ENCODE measurements around the gene NKPD1. TPM values are rescaled to one million over a fixed set of nuclear protein-coding genes. Genes with fewer than 3 reads are reported as not detected.
A peak's percentile ranks its signal among the peaks of the same experiment; 100 is the strongest.

Gene NKPD1
- total RNA-seq, 1 donor from 2014 or later, result not detected

DNA sequence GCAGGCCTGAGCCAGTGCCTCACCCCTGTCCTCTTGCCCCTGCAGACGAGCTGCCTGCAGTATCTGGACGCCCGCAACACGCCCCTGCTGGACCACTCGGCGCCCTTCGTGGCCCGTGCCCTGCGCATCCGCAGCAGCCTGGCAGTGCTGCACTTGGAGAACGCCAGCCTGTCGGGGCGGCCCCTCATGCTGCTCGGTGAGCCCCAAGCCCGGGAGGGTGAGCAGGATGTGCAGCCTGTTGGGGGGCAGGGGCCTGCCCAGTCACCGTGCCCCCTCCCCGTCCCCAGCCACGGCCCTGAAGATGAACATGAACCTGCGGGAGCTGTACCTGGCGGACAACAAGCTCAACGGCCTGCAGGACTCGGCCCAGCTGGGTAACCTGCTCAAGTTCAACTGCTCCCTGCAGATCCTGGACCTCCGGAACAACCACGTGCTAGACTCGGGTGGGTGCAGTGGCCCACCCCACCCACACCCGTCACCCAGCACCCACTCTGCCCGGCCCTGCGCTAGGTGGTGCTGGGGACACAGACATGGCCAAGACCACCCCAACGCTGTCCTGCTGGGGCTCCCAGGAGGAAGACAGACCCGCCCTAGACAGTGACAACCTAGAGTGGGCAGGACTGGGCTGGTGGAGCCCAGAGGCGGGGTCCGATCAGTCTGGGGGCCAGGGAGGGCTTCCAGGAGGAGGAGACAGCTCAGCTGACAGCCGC is 18.6 kb downstream of the NKPD1 start:
- FAIRE-seq (no peak), DNase-seq (ENCODE audit: low read depth) (no peak)
- H3K27me3 Mint-ChIP-seq (ENCODE audit: low read depth, unreplicated experiment), result no peaks in the 10 kb centered on the region
- H3K9me3 Mint-ChIP-seq (ENCODE audit: unreplicated experiment), result no peaks in the 10 kb centered on the region
- H3K4me3 Mint-ChIP-seq (ENCODE audit: unreplicated experiment), result no peak overlapping the region
- no peak overlapping the region for H3K27ac Mint-ChIP-seq (ENCODE audit: unreplicated experiment)
- H3K9ac ChIP-seq (ENCODE audit: low read length), result no peak overlapping the region
- no peak overlapping the region for H3K4me2 ChIP-seq (ENCODE audit: low read length)
- no peak for TF ChIP-seq EZH2 (IDR thresholded peaks at IDR 0.05; ENCODE audit: insufficient read depth, low read length)
- TF ChIP-seq, protein P1, sequence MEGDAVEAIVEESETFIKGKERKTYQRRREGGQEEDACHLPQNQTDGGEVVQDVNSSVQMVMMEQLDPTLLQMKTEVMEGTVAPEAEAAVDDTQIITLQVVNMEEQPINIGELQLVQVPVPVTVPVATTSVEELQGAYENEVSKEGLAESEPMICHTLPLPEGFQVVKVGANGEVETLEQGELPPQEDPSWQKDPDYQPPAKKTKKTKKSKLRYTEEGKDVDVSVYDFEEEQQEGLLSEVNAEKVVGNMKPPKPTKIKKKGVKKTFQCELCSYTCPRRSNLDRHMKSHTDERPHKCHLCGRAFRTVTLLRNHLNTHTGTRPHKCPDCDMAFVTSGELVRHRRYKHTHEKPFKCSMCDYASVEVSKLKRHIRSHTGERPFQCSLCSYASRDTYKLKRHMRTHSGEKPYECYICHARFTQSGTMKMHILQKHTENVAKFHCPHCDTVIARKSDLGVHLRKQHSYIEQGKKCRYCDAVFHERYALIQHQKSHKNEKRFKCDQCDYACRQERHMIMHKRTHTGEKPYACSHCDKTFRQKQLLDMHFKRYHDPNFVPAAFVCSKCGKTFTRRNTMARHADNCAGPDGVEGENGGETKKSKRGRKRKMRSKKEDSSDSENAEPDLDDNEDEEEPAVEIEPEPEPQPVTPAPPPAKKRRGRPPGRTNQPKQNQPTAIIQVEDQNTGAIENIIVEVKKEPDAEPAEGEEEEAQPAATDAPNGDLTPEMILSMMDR (IDR thresholded peaks at IDR 0.05; ENCODE audit: insufficient read depth, low read depth, low read length), result no peak
- no peak overlapping the region for H3K27ac ChIP-seq (ENCODE audit: low read depth, low read length)
- H3K9me3 ChIP-seq (ENCODE audit: insufficient read depth, low read depth, low read length), result no peaks in the 10 kb centered on the region
- peaks cover 14% of the 10 kb centered on the region for H3K79me2 ChIP-seq (ENCODE audit: insufficient read depth, low read length)
- H2AFZ ChIP-seq (ENCODE audit: low read depth, low read length), result no peak overlapping the region
- H3K4me3 ChIP-seq (ENCODE audit: insufficient read depth, low read depth, low read length), result no peak overlapping the region
- peaks cover 7% of the 10 kb centered on the region for H3K36me3 Mint-ChIP-seq (ENCODE audit: low read depth, unreplicated experiment)
- H3K36me3 ChIP-seq (ENCODE audit: insufficient read depth, low read length), result peaks cover 3% of the 10 kb centered on the region
- no peaks in the 10 kb centered on the region for H3K27me3 ChIP-seq (ENCODE audit: insufficient read depth, low read length)
- H4K20me1 ChIP-seq (ENCODE audit: insufficient read depth, low read length), result peaks cover 28% of the 10 kb centered on the region
- H3K4me1 Mint-ChIP-seq (ENCODE audit: low read depth, unreplicated experiment), result peaks cover 6% of the 10 kb centered on the region
- H3K4me1 ChIP-seq (ENCODE audit: insufficient read depth, low read length), result no peaks in the 10 kb centered on the region

DNA sequence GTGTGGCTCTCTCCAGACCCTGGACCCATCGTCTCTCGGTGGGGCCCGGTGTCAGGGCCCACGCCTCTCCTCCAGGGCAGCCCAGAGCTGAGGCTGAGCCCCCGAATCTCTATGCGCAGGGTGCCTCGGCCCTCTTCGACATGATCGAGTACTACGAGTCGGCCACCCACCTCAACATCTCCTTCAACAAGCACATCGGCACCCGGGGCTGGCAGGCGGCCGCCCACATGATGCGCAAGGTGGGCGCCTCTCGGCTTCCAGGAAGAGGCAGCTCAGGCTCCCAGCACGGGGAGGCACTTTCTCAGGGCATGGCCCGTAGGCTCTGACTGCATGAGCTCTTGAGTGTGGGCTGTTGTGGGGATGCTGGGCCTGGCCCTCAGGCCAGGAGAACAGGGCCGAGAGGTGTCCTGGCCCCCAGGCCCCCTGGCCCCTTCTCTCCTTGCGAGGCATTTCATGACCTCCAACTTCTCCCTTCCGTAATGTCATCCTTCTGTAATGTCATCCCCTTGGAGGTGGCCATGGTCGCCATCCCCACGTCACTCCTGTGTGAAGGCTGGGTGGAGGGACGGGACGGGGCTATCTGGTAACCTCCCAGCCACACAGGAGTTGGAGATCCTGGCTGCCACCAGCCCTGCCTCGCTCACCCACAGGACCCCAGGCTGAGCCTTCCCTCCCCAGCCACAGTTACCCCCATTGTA is 19.4 kb downstream of the NKPD1 start:
- no peaks in the 10 kb centered on the region for H3K27me3 ChIP-seq (ENCODE audit: insufficient read depth, low read length)
- Mint-ChIP-seq H3K36me3 (ENCODE audit: low read depth, unreplicated experiment) (peaks cover 7% of the 10 kb centered on the region), H3K9me3 (ENCODE audit: unreplicated experiment) (no peaks in the 10 kb centered on the region), H3K4me3 (ENCODE audit: unreplicated experiment) (no peak overlapping the region), H3K27ac (ENCODE audit: unreplicated experiment) (no peak overlapping the region), H3K4me1 (ENCODE audit: low read depth, unreplicated experiment) (peaks cover 12% of the 10 kb centered on the region), H3K27me3 (ENCODE audit: low read depth, unreplicated experiment) (no peaks in the 10 kb centered on the region)
- H4K20me1 ChIP-seq (ENCODE audit: insufficient read depth, low read length), result peaks cover 36% of the 10 kb centered on the region
- H3K36me3 ChIP-seq (ENCODE audit: insufficient read depth, low read length), result peaks cover 3% of the 10 kb centered on the region
- H3K27ac ChIP-seq (ENCODE audit: low read depth, low read length), result no peak overlapping the region
- no peak for DNase-seq (ENCODE audit: low read depth)
- peaks cover 22% of the 10 kb centered on the region for H3K79me2 ChIP-seq (ENCODE audit: insufficient read depth, low read length)
- no peak overlapping the region for H3K9ac ChIP-seq (ENCODE audit: low read length)
- no peak overlapping the region for H3K4me3 ChIP-seq (ENCODE audit: insufficient read depth, low read depth, low read length)
- no peak for TF ChIP-seq EZH2 (IDR thresholded peaks at IDR 0.05; ENCODE audit: insufficient read depth, low read length)
- H3K4me2 ChIP-seq (ENCODE audit: low read length), result no peak overlapping the region
- H3K4me1 ChIP-seq (ENCODE audit: insufficient read depth, low read length), result no peaks in the 10 kb centered on the region
- no peak for FAIRE-seq
- no peaks in the 10 kb centered on the region for H3K9me3 ChIP-seq (ENCODE audit: insufficient read depth, low read depth, low read length)
- no peak overlapping the region for H2AFZ ChIP-seq (ENCODE audit: low read depth, low read length)

- DNase-seq (ENCODE audit: low read depth) (no peak), FAIRE-seq (no peak)
- H3K27me3 ChIP-seq (ENCODE audit: insufficient read depth, low read length), result no peaks in the 10 kb centered on the region
- H3K27ac ChIP-seq (ENCODE audit: low read depth, low read length), result no peak overlapping the region
- Mint-ChIP-seq H3K9me3 (ENCODE audit: unreplicated experiment) (no peaks in the 10 kb centered on the region), H3K27me3 (ENCODE audit: low read depth, unreplicated experiment) (no peaks in the 10 kb centered on the region), H3K27ac (ENCODE audit: unreplicated experiment) (peak overlapping the region; percentile 66), H3K4me3 (ENCODE audit: unreplicated experiment) (no peak overlapping the region), H3K4me1 (ENCODE audit: low read depth, unreplicated experiment) (peaks cover 17% of the 10 kb centered on the region), H3K36me3 (ENCODE audit: low read depth, unreplicated experiment) (peaks cover 4% of the 10 kb centered on the region)
- H3K4me1 ChIP-seq (ENCODE audit: insufficient read depth, low read length), result no peaks in the 10 kb centered on the region
- no peak overlapping the region for H3K4me3 ChIP-seq (ENCODE audit: insufficient read depth, low read depth, low read length)
- H2AFZ ChIP-seq (ENCODE audit: low read depth, low read length), result no peak overlapping the region
- peaks cover 3% of the 10 kb centered on the region for H3K36me3 ChIP-seq (ENCODE audit: insufficient read depth, low read length)
- H3K9me3 ChIP-seq (ENCODE audit: insufficient read depth, low read depth, low read length), result no peaks in the 10 kb centered on the region
- H3K4me2 ChIP-seq (ENCODE audit: low read length), result no peak overlapping the region
- H3K79me2 ChIP-seq (ENCODE audit: insufficient read depth, low read length), result peaks cover 27% of the 10 kb centered on the region
- no peak overlapping the region for H3K9ac ChIP-seq (ENCODE audit: low read length)
- H4K20me1 ChIP-seq (ENCODE audit: insufficient read depth, low read length), result peaks cover 43% of the 10 kb centered on the region
- TF ChIP-seq, protein P1 (IDR thresholded peaks at IDR 0.05; ENCODE audit: insufficient read depth, low read depth, low read length), result no peak
- TF ChIP-seq EZH2 (IDR thresholded peaks at IDR 0.05; ENCODE audit: insufficient read depth, low read length), result no peak
Measured at GRCh38 chr19:45140533-45140932, 20.2 kb downstream of the NKPD1 start.

All from astrocyte (in vitro differentiated cells and primary cell).